Breast epithelium (tissue), 3 donors: ENCODE data around the gene GPC5.

Experiments
- CTCF ChIP-seq, 3 donors: fragments of 450-650 bp; IDR thresholded peaks; one replicate each; pipeline ENCODE4 v1.5.1; 2016 to 2017; ENCODE audit warnings: antibody characterized with exemption in 3 of 3, mild to moderate bottlenecking in 3 of 3, moderate library complexity in 3 of 3
- POLR2A ChIP-seq: fragments of 450-650 bp; IDR thresholded peaks from one replicate; pipeline ENCODE4 v1.6.1; 2016; ENCODE audit warnings: antibody characterized with exemption, mild to moderate bottlenecking, moderate library complexity

GRCh38 chr13:91576590-91576989 lies 178.2 kb downstream of the GPC5 start:
- TF ChIP-seq POLR2A, result no peak
- TF ChIP-seq CTCF (IDR thresholded peaks at IDR 0.05), result no peak
